Muscle of leg (tissue), 11 donors: ENCODE data around the gene VCPKMT. TPM values are rescaled to one million over a fixed set of nuclear protein-coding genes. Genes with fewer than 3 reads are reported as not detected.
A peak's percentile ranks its signal among the peaks of the same experiment; 100 is the strongest.

Experiments used
- DNase-seq: peaks from one replicate; pipeline ENCODE4 v3.0.0; 2013
- H3K27ac ChIP-seq: one replicate; pipeline ENCODE4 v1.5.1; 2013; ENCODE audit warnings: mild to moderate bottlenecking, low read length, control low read depth
- H3K27me3 ChIP-seq: one replicate; pipeline ENCODE4 v1.6.1; 2013; ENCODE audit warnings: low read length; ENCODE audit not compliant: control insufficient read depth, insufficient read depth
- H3K36me3 ChIP-seq: one replicate; pipeline ENCODE4 v1.6.1; 2013; ENCODE audit warnings: low read length; ENCODE audit not compliant: control insufficient read depth, insufficient read depth
- H3K4me1 ChIP-seq: one replicate; pipeline ENCODE4 v1.6.1; 2013; ENCODE audit warnings: low read length; ENCODE audit not compliant: control insufficient read depth, insufficient read depth
- H3K4me3 ChIP-seq: one replicate; pipeline ENCODE4 v1.5.1; 2013; ENCODE audit warnings: low read length, control low read depth
- H3K9me3 ChIP-seq: replicated peaks from 2 replicates; pipeline ENCODE4 v1.6.1; 2013; ENCODE audit warnings: low read depth, low read length; ENCODE audit not compliant: control insufficient read depth
- WGBS: methylation state at CpG from one replicate; pipeline ENCODE4 v1.1.5; 2013; ENCODE audit warnings: missing lambda C conversion rate; ENCODE audit not compliant: insufficient coverage; 5-methylcytosine and 5-hydroxymethylcytosine counted together
- polyA plus RNA-seq, 8 donors: library from polyadenylated mRNA; unstranded; fragments of 120-200 nt; gene quantifications; one replicate each; pipeline versions ENCODE4 v1.2.1 to v1.2.3, GENCODE V29; 2013; ENCODE audit warnings: inconsistent platforms in 1 of 8, low replicate concordance in 1 of 8; ENCODE audit not compliant: insufficient read length in 8 of 8, insufficient read depth in 1 of 8
- total RNA-seq: library from RNA; stranded (reverse); fragments of 120-200 nt; gene quantifications from one replicate; pipeline ENCODE4 v1.2.4, GENCODE V29; 2013

The VCPKMT gene
- total and polyA plus RNA-seq, 9 donors, result 7.1 to 11.0 (median 8.3) TPM

GRCh38 chr14:50116966-50117365, 594 bp upstream of the VCPKMT start:
- no peak for DNase-seq
- Histone ChIP-seq H3K36me3 (peaks cover 19% of the 10 kb centered on the region), H3K27me3 (no peaks in the 10 kb centered on the region), H3K27ac (peak overlapping the region; percentile 92), H3K9me3 (no peaks in the 10 kb centered on the region), H3K4me1 (peaks cover 2% of the 10 kb centered on the region), H3K4me3 (peak overlapping the region; percentile 93)
- no CpG with 5 or more reads among the region's 2 CpGs for WGBS

DNA sequence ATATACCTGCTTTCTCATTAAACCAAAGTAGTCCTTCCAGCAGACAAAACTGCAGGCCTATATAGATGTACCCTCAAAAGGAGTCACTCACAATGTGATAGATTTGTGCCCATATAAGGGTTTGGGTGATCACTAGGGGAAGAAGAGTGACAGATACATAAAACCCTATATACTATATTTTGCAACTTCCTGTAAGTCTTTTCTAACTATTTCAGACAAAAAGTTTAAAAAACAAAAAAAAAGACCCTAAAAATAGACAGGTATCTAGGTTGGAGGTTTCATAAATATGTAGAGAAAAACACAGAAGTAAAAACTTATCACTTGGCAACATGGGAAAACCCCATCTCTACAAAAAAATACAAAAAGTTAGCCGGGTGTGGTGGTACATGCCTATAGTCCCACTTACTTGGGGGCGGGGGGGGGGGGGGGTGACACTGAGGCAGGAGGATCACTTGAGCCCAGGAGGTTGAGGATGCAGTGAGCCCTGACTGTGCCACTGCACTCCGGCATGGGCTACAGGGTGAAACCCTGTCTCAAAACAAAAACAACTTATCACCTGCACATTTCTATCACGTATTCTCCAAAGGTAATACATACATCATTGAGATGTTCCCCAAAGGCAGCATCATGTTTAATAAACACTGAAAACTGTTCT, 2.9 kb downstream of the VCPKMT start:
- no peaks in the 10 kb centered on the region for H3K9me3 ChIP-seq
- no peak for DNase-seq
- H3K27me3 ChIP-seq, result no peaks in the 10 kb centered on the region
- peaks cover 27% of the 10 kb centered on the region for H3K36me3 ChIP-seq
- no peak overlapping the region for H3K4me3 ChIP-seq
- H3K4me1 ChIP-seq, result peaks cover 2% of the 10 kb centered on the region
- WGBS, result no CpG with 5 or more reads among the region's 4 CpGs
- H3K27ac ChIP-seq, result no peak overlapping the region

- Histone ChIP-seq H3K4me1 (peaks cover 2% of the 10 kb centered on the region), H3K36me3 (peaks cover 32% of the 10 kb centered on the region), H3K27me3 (no peaks in the 10 kb centered on the region), H3K4me3 (no peak overlapping the region), H3K27ac (no peak overlapping the region), H3K9me3 (no peaks in the 10 kb centered on the region)
- no peak for DNase-seq
- 100% methylated on average over 1 of the region's 4 CpGs for WGBS
These were observed 5.9 kb downstream of the VCPKMT start for GRCh38 chr14:50110323-50111037.

- Histone ChIP-seq H3K27me3 (no peaks in the 10 kb centered on the region), H3K4me3 (no peak overlapping the region), H3K27ac (no peak overlapping the region), H3K4me1 (no peaks in the 10 kb centered on the region), H3K9me3 (no peaks in the 10 kb centered on the region), H3K36me3 (peaks cover 29% of the 10 kb centered on the region)
- no peak for DNase-seq
- WGBS, result 67% methylated on average over 2 of the region's 6 CpGs
These were observed 7.0 kb downstream of the VCPKMT start for GRCh38 chr14:50109342-50109741.

DNA sequence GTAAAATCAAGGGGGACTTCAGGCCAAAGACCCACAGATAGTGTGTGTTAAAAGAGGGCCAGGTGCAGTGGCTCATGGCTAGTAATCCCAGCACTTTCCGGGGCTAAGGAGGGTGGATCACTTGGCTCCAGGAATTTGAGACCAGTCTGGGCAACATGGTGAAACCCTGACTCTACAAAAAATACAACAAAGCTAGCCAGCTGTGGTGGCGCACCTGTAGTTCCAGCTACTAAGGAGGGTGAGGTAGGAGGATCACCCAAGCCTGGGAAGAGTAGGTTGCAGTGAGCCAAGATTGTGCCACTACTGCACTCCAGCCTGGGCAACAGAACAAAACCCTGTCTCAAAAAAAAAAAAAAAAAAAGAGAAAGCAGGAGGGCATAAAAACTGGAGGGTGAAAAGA, 8.5 kb downstream of the VCPKMT start:
- 67% methylated on average over 1 of the region's 2 CpGs for whole genome bisulfite sequencing
- Histone ChIP-seq H3K9me3 (no peaks in the 10 kb centered on the region), H3K4me3 (no peak overlapping the region), H3K27ac (no peak overlapping the region), H3K27me3 (no peaks in the 10 kb centered on the region), H3K4me1 (no peaks in the 10 kb centered on the region), H3K36me3 (peaks cover 26% of the 10 kb centered on the region)
- DNase-seq, result no peak

- 68% methylated on average over 4 of the region's 4 CpGs for WGBS
- Histone ChIP-seq H3K36me3 (peaks cover 18% of the 10 kb centered on the region), H3K27ac (no peak overlapping the region), H3K9me3 (no peaks in the 10 kb centered on the region), H3K27me3 (no peaks in the 10 kb centered on the region), H3K4me3 (no peak overlapping the region), H3K4me1 (no peaks in the 10 kb centered on the region)
- DNase-seq, result no peak
These were observed 10.2 kb downstream of the VCPKMT start for GRCh38 chr14:50106178-50106577.

DNA sequence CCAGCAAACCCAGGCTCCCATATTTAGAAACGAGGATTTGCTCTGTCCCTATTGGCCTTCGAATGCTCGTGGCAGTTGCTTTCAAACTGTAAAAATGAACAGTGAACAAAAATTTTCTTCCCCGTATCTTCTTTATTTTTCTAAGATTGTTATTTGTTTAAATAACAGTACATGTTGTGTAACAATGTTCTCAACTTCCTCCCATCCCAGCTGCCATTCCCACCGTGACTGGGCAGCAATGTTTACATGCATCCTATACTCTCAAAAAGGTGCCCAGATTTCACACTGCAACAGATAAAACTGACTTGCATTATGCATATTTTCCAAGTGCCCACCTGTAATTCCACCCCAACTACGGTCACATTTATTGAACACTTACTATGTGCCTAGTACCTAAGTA, 12.8 kb downstream of the VCPKMT start:
- no peak for DNase-seq
- Histone ChIP-seq H3K9me3 (no peaks in the 10 kb centered on the region), H3K27ac (no peak overlapping the region), H3K4me1 (no peaks in the 10 kb centered on the region), H3K4me3 (no peak overlapping the region), H3K27me3 (no peaks in the 10 kb centered on the region), H3K36me3 (peaks cover 21% of the 10 kb centered on the region)
- WGBS, result 43% methylated on average over 1 of the region's 6 CpGs

DNA sequence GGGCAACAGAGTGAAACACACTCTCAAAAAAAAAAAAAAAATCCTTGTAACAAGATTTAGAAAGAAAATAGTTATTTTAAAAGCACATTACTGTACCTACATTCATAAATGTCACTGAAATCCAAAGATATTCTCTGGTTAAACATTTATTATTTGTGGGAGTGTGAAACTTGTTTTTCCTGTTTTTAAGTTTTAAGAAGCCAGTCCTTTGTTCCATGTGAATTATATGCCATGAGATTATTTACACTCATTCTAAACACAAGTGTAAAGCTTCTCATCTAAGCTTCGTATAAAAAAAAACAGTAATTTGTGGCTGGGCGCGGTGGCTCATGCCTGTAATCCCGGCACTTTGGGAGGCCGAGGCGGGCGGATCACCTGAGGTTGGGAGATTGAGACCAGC, 15.0 kb downstream of the VCPKMT start:
- H3K4me3 ChIP-seq, result no peak overlapping the region
- no peaks in the 10 kb centered on the region for H3K9me3 ChIP-seq
- no peak for DNase-seq
- no peaks in the 10 kb centered on the region for H3K27me3 ChIP-seq
- no peaks in the 10 kb centered on the region for H3K4me1 ChIP-seq
- H3K36me3 ChIP-seq, result peaks cover 15% of the 10 kb centered on the region
- no CpG with 5 or more reads among the region's 7 CpGs for WGBS
- no peak overlapping the region for H3K27ac ChIP-seq

GRCh38 chr14:50100805-50101204, 15.6 kb downstream of the VCPKMT start:
- no peaks in the 10 kb centered on the region for H3K9me3 ChIP-seq
- no peaks in the 10 kb centered on the region for H3K4me1 ChIP-seq
- H3K27ac ChIP-seq, result no peak overlapping the region
- no peak overlapping the region for H3K4me3 ChIP-seq
- DNase-seq, result no peak
- no peaks in the 10 kb centered on the region for H3K27me3 ChIP-seq
- WGBS, result no CpG with 5 or more reads among the region's 2 CpGs
- peaks cover 11% of the 10 kb centered on the region for H3K36me3 ChIP-seq

GRCh38 chr14:50099335-50099734, 17.0 kb downstream of the VCPKMT start:
- Histone ChIP-seq H3K27ac (no peak overlapping the region), H3K9me3 (no peaks in the 10 kb centered on the region), H3K36me3 (peaks cover 11% of the 10 kb centered on the region), H3K4me3 (no peak overlapping the region), H3K27me3 (no peaks in the 10 kb centered on the region), H3K4me1 (no peaks in the 10 kb centered on the region)
- WGBS, result 81% methylated on average over 3 of the region's 4 CpGs
- no peak for DNase-seq
